ENCODE measurements around the gene CELF2.

Gene CELF2

DNA sequence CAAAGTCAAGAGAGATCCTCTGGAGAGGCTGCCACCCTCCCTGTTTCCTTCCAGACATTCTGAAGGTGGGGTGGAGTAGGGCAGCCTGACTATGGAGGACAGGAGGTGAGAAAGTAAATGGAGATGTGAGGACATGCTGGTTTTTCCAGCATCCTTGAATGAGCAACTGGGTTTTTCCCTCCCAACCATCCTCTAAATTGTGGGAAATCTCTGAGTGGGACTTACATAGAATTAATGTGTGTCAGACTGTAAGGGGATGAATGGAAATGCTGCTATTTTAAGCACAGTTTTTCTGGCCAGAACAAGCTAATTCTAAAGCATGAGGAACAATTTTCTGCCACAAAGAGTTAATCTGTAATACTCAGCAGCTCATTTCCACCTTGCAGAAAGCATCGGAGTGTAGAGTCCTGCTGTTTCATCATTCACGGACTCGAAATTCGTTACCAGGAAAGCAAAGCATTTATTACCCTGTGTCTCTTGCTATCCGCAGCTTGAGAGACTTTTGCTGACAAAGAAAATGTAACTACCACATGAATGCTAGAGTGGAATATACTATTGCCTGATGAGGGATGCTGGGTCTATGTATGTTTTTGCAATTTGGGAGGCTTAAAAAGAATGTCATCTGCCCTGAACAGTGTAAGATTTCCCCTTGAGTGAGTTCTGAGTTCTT, 213.0 kb downstream of the CELF2 start:
- no peak for DNase-seq

DNA sequence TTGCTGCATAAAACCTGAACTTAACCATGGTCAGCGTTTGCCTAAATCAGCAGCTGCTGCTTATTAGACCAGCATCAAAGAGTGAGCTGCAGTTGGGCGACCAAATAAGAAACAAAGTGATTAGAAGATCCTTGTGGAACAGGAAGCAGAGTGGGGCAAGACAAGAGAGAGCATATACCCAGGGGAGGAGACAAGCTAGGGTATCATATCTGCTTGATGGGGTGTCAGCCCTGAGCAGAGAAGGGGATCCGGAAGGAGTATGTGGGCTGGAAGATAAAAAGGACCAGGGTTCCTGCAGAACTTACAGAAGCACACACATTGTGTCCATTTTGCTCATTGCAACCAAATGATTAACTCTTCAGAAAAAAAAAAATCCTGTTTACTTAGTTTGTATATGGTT, 213.6 kb downstream of the CELF2 start:
- no peak for DNase-seq

GRCh38 chr10:11232222-11232961, 214.7 kb downstream of the CELF2 start:
- DNase-seq: no peak

GRCh38 chr10:11234857-11235531, 217.3 kb downstream of the CELF2 start:
- DNase-seq: no peak

GRCh38 chr10:11235771-11236170, 218.1 kb downstream of the CELF2 start:
- DNase-seq: no peak

- DNase-seq: no peak
Observed at GRCh38 chr10:11236234-11236633, 218.6 kb downstream of the CELF2 start.

- DNase-seq: no peak
Observed at GRCh38 chr10:11237571-11237970, 219.9 kb downstream of the CELF2 start.

- DNase-seq: no peak
Observed at GRCh38 chr10:11238893-11239292, 221.2 kb downstream of the CELF2 start.

DNA sequence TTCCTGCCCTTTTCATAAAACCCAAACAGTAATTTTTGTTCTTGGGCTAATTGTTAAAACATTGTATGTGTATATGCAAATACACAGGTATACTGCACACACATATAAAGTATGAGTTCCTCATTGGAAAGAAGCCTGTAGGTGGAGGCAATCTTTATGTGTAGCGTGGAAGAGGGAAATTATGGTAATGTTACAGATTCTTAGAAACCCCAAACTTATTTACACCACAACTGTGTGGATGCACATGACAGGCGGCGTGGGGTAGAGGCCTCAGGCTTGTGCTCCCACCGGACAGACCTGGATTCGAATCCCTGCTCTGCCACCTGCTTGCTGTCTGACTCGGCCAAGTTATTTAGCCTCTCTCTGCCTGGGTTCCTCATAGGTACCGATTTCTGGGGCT, 223.0 kb downstream of the CELF2 start:
- peak in 1 of 2 donors; percentile 28 for DNase-seq

- DNase-seq: peak; percentile 56 to 65
Observed at GRCh38 chr10:11242443-11243387, 225.0 kb downstream of the CELF2 start.

DNA sequence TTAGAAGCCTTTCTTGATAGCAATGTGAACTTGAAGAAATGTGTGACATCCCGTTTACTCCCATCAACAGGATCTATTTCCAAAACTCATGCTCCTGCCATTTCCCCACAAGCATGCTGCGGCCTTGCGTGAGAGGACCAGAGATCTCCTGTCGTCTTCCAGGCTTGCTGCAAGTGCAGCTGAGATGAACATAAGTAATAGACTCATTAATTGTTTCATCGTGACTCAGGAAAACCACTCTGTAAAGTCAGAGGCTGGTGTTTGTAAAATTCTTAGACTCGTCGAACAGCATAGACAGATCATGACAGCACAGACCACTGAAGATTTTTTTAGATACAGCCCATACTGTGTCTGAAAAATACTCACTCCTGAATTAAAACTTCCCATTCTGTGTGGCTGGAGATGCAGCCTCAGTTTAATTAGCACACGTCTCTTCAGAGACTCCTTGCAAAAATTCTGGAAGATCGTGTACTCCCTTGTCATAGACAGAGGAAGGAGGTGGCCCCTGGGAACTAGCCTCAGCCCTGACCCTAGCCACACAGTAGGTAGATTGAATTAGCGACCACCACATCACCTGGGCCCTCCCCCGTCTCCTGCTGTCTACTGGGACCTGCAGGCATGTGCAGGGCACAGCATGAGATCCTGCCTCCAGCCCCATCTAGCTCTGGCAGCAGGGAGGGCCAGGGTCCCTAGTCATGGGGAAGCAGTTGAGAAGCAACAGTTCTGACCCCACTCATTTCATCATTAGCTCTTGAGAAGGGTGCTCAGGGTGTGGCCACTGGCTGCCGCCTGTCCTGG, 226.0 kb downstream of the CELF2 start:
- no peak for DNase-seq

DNA sequence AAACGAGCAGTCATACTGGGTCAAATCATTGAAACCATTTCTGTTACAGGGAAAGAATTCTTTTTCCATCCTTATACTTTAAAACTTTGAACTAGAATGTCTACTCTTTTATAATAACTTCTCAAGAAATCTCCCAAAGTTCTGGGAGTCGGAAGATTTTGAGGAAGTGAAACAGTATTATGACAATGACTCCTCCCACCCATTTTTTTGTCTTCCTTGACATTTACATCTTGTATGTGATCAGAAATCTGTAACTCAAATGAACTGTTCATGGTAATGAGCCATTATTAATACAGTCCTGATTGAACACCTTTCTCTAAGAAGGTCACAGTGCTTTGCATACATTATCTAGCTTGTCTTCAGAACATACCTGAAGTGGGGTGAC, 227.4 kb downstream of the CELF2 start:
- peak; percentile 55 to 69 for DNase-seq

- DNase-seq: no peak
Observed at GRCh38 chr10:11245510-11245909, 227.8 kb downstream of the CELF2 start.

DNA sequence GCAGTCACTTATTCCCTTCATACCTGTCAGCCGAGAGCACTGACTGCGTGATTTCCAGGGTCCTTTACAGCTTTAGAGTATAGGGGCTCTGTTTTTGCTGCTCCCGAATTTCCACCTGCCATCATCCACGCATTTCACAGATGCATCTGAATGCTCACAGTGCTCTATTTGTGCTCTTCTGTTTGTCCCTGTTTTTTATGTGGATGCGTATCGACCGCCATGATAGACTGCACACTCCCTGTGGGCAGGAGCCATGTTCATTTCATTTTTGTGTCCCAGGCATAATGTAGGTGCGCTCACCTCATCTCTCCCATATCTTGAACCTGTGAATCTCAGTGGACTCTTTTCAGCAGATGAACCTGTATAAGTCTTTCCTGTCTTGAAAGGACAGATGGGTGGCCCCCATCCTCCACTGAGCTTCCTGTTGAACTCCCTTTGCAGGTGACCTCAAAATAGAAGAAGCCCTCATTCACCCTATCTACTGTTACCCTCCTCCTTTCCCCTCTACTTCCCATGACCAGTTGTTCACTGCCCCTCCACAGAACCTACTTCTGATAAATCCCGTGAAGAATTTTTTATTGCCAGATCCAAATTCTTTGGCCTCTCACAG, 228.4 kb downstream of the CELF2 start:
- no peak for DNase-seq

DNA sequence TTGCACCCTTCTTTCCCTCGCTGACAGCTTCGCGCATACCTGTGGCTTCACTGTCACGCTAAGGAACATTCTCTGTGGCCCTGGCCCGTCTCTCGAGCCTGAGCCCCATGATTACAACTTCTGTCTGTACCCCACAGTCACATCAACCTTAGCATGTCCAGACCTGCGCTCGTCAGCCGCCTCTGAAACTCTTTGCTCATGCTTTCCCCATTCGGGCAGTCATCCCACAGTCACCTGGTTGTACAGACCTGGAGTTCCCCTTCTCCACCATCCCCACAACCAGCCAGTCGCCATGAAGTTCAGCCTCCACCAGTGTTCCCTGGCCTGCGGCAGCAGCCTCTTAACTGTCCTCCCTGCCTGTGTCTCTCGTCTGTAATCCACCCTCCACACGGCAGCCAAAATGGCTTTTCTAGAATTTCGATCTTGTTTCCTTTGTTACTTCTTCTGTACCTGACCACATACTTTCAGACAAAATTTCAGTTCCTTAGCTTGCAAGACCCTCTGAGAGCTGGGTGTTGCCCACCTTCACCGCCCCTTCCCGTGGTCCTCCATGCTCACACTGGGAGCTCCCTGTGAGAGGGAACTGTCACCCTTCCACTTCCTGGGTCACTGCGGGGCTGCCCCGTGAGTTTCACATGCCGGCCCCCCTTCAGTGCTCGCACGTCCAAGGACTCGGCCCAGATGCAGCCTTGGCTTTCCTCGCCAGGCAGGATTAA, 229.2 kb downstream of the CELF2 start:
- no peak for DNase-seq

- DNase-seq: no peak
Observed at GRCh38 chr10:11249152-11249807, 231.6 kb downstream of the CELF2 start.

DNA sequence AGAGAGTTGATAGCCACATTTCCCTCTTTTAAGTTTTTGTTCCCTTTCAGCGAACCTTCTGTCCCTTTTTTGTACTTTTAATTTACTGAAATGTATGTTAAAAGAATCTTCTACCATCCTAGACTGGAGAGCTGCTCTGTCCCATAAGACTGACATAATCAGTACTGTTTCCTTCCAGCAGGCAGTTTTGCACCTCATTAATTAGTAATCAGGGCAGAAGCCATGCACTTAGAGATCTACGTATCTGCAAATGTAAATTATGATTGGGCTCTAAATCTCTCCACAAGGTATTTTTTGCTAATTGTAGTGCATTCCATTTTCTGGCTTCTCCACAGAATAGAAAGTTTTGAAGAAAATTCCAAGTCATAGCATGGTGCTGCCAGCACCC, 232.1 kb downstream of the CELF2 start:
- DNase-seq: no peak

- DNase-seq: no peak
Observed at GRCh38 chr10:11250304-11250703, 232.6 kb downstream of the CELF2 start.

DNA sequence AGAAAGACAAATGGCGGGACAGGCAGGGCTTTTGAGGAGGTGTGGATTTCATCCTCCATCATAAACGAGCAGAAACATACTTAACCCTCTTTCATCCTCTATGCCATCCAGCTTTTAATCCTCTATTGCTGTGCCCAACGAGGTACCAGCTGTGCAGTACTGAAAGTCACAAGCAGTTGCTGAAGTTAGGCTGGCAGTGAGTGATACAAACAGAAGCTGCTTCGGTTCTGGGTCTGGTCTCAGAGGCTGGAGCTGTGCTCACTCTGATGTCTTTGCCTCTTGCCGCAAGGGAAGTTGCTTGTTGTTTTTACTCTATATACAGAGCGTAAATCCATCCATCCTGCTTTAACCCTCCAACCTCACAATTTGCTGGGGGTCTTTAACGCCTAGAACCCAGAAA, 235.2 kb downstream of the CELF2 start:
- DNase-seq: no peak

DNA sequence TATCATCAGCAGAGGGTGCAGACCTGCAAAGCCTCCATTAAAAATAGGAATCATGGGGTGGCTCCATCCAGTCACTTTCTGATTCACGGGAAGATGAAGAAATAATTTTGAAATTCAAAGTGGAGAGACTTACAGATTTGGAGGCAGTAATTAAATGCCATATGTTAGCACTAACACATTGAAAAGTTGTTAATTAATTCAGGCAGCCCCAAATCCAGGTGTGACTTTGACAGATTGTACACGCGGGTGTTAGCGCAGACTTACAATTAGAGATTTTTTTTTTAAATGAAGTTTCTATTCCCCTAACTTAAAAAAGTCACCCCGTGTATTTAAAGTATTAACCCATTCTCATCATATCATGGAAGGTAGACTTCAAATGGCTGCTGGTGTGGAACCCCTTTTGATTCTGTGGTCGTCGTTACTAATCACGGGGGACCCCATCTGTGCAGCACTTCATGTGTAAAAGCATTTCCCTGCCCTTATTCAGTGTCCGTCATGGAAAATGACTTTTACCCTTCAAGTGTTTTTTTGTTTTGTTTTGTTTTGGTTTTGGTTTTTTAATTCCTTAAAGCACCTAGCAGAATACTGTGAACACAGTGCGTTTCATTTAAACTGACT, 235.8 kb downstream of the CELF2 start:
- DNase-seq: no peak

All from inflammatory macrophage (primary cell).